HepG2 (cell line): ENCODE measurements around the gene INPP5E. TPM values are rescaled to one million over a fixed set of nuclear protein-coding genes. Genes with fewer than 3 reads are reported as not detected.

Experiments
- AHR ChIP-seq: IDR thresholded peaks from 2 replicates; pipeline ENCODE4 v1.6.1; 2018; ENCODE audit warnings: missing genetic modification reagents, missing compliant biosample characterization
- GPBP1L1 ChIP-seq: sonication (generic); formaldehyde crosslinking; IDR thresholded peaks from 2 replicates; pipeline ENCODE4 v1.5.0; 2020; ENCODE audit warnings: mild to moderate bottlenecking, missing genetic modification reagents
- HMGA1 ChIP-seq: sonication (generic); formaldehyde crosslinking; conservative IDR thresholded peaks from 2 replicates; pipeline ENCODE4 v1.4.0; 2020; ENCODE audit warnings: missing genetic modification reagents
- HOMEZ ChIP-seq: IDR thresholded peaks from 2 replicates; pipeline ENCODE4 v1.6.1; 2016; ENCODE audit warnings: low read depth
- IKZF4 ChIP-seq: sonication (generic); formaldehyde crosslinking; IDR thresholded peaks from 2 replicates; pipeline ENCODE4 v1.5.1; 2020; ENCODE audit warnings: borderline replicate concordance, mild to moderate bottlenecking, low read depth, missing genetic modification reagents; ENCODE audit errors: not compliant biosample characterization
- IRF9 ChIP-seq: sonication (generic); formaldehyde crosslinking; IDR thresholded peaks from 2 replicates; pipeline ENCODE4 v1.8.0; 2022; ENCODE audit warnings: missing genetic modification reagents, mild to moderate bottlenecking, borderline replicate concordance
- MBD4 ChIP-seq: IDR thresholded peaks from 2 replicates; pipeline ENCODE4 v1.6.1; 2012; ENCODE audit warnings: low read length, inconsistent platforms, borderline replicate concordance
- NPAS2 ChIP-seq: sonication (generic); formaldehyde crosslinking; IDR thresholded peaks from 2 replicates; pipeline ENCODE4 v1.8.0; 2022; ENCODE audit warnings: mild to moderate bottlenecking, missing genetic modification reagents, borderline replicate concordance
- RXRB ChIP-seq: IDR thresholded peaks from 2 replicates; pipeline ENCODE4 v1.6.1; 2016; ENCODE audit warnings: borderline replicate concordance, missing genetic modification reagents, missing compliant biosample characterization
- YEATS2 ChIP-seq: sonication (generic); formaldehyde crosslinking; IDR thresholded peaks from 2 replicates; pipeline ENCODE4 v1.4.0; 2020; ENCODE audit warnings: missing genetic modification reagents, borderline replicate concordance
- ZBTB21 ChIP-seq: sonication (generic); formaldehyde crosslinking; IDR thresholded peaks from 2 replicates; pipeline ENCODE4 v1.4.0; 2020; ENCODE audit warnings: missing genetic modification reagents
- ZIK1 ChIP-seq: sonication (generic); formaldehyde crosslinking; IDR thresholded peaks from 2 replicates; pipeline ENCODE4 v1.5.0; 2020; ENCODE audit warnings: mild to moderate bottlenecking, low read depth, missing genetic modification reagents, borderline replicate concordance
- ZNF367 ChIP-seq: sonication (generic); formaldehyde crosslinking; IDR thresholded peaks from 2 replicates; pipeline ENCODE4 v1.4.0; 2020; ENCODE audit warnings: missing genetic modification reagents, borderline replicate concordance
- ZNF430 ChIP-seq: sonication (generic); formaldehyde crosslinking; IDR thresholded peaks from 2 replicates; pipeline ENCODE4 v1.9.0; 2021; ENCODE audit warnings: mild to moderate bottlenecking, missing genetic modification reagents
- ZNF547 ChIP-seq: sonication (generic); formaldehyde crosslinking; IDR thresholded peaks from 2 replicates; pipeline ENCODE4 v1.5.1; 2020; ENCODE audit warnings: mild to moderate bottlenecking, missing genetic modification reagents
- ZSCAN29 ChIP-seq: sonication (generic); formaldehyde crosslinking; conservative IDR thresholded peaks from 2 replicates; pipeline ENCODE4 v1.4.0; 2020; ENCODE audit warnings: mild to moderate bottlenecking, missing genetic modification reagents
- polyA plus RNA-seq, 8 experiments: library from polyadenylated mRNA; depleted of rRNA in 3 of 8; stranded (reverse) in 7 of 8; unstranded in 1 of 8; fragments of >200 nt; fragmentation: Illumina TruSeq in 4 of 8; extraction: Trizol in 4 of 8; gene quantifications; 2 replicates each; pipeline versions ENCODE4 v1.2.1 to v1.2.3, GENCODE V29; 2011 to 2016; ENCODE audit warnings: low read depth in 4 of 8, missing spikeins in 1 of 8, mixed read lengths in 1 of 8; ENCODE audit not compliant: insufficient read depth in 1 of 8
- total RNA-seq, 5 experiments: library from RNA; depleted of rRNA; stranded (reverse); fragments of >200 nt; fragmentation: Illumina TruSeq; extraction: Trizol; gene quantifications; 2 replicates each; pipeline ENCODE4 v1.2.3, GENCODE V29; 2016; ENCODE audit warnings: low read depth in 1 of 5
- TF ChIP-seq, protein P1 (sequence below): IDR thresholded peaks from 2 replicates; pipeline ENCODE4 v1.6.1; 2016; ENCODE audit warnings: control low read depth
- TF ChIP-seq, protein P2 (sequence below): sonication (generic); formaldehyde crosslinking; IDR thresholded peaks from 2 replicates; pipeline ENCODE4 v1.4.0; 2020; ENCODE audit warnings: missing genetic modification reagents
- TF ChIP-seq, protein P3 (sequence below): IDR thresholded peaks from 2 replicates; pipeline ENCODE4 v1.6.1; 2012; ENCODE audit warnings: inconsistent platforms

The INPP5E gene
- total and polyA plus RNA-seq, 2 of the 13 experiments (the other 11 are each of a cell fraction or from before 2014, with no cell fraction given): 5.5 TPM

DNA sequence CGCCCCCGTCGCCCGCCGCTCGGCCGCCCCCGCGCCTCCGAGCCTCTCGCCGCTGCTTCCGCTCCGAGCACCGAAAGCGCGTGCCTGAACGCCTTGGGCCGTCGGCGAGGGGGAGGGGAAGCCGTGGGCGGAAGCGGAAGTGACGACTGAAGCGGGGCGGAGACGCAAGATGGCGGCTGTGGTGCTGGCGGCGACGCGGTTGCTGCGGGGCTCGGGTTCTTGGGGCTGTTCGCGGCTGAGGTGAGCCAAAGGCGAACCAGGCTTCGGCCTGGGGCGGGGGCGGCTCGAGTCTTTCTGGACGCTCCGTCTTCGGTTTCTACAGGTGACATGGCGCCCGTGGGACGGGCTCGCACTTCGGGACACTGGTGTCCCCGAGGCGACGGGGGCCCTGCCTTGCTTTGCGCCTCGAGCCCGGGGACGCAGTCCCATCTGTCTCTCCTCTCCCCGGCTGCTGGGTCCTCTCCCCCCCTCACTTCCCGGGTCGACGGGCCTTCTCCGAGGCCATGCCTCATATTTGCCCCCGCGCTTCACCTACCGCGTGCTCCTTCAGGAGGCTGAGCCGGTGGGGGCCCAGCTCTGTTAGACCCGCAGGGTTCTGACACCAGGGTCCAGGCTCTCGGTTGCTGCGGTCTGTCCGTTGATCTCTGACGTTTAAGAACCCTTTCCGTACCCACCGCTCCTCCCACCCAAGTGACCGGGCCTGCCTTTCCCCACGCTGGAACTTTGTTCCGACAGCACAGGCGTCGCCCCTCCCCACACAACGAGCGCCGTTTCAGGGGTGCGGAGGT, 29.0 kb downstream of the INPP5E start, which contains the start of the genes ENTR1 and PMPCA (continued):
- TF ChIP-seq YEATS2 (CRISPR knock-in tag): peak; percentile 79
- TF ChIP-seq, protein P1, sequence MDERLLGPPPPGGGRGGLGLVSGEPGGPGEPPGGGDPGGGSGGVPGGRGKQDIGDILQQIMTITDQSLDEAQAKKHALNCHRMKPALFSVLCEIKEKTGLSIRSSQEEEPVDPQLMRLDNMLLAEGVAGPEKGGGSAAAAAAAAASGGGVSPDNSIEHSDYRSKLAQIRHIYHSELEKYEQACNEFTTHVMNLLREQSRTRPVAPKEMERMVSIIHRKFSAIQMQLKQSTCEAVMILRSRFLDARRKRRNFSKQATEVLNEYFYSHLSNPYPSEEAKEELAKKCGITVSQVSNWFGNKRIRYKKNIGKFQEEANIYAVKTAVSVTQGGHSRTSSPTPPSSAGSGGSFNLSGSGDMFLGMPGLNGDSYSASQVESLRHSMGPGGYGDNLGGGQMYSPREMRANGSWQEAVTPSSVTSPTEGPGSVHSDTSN (CRISPR knock-in tag): no peak
- TF ChIP-seq RXRB (CRISPR knock-in tag): peak; percentile 71
- peak; percentile 30; the same call in 1 of the 2 replicates for TF ChIP-seq ZBTB21 (CRISPR knock-in tag)
- no peak; the same call in 1 of the 2 replicates for TF ChIP-seq IRF9 (CRISPR knock-in tag)
- TF ChIP-seq, protein P2, sequence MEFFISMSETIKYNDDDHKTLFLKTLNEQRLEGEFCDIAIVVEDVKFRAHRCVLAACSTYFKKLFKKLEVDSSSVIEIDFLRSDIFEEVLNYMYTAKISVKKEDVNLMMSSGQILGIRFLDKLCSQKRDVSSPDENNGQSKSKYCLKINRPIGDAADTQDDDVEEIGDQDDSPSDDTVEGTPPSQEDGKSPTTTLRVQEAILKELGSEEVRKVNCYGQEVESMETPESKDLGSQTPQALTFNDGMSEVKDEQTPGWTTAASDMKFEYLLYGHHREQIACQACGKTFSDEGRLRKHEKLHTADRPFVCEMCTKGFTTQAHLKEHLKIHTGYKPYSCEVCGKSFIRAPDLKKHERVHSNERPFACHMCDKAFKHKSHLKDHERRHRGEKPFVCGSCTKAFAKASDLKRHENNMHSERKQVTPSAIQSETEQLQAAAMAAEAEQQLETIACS (CRISPR knock-in tag): peak; percentile 79
- TF ChIP-seq HMGA1 (CRISPR knock-in tag): no peak
- no peak; the same call in 1 of the 2 replicates for TF ChIP-seq AHR (CRISPR knock-in tag)
- TF ChIP-seq HOMEZ (CRISPR knock-in tag): no peak
- no peak for TF ChIP-seq NPAS2 (CRISPR knock-in tag)
- 0 out of 2 replicates have a peak, but pooled peaks have one; percentile 14 for TF ChIP-seq ZSCAN29 (CRISPR knock-in tag)
- TF ChIP-seq, protein P3, sequence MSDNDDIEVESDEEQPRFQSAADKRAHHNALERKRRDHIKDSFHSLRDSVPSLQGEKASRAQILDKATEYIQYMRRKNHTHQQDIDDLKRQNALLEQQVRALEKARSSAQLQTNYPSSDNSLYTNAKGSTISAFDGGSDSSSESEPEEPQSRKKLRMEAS: peak; percentile 90
- TF ChIP-seq IKZF4 (CRISPR knock-in tag): peak; percentile 81
- TF ChIP-seq GPBP1L1 (CRISPR knock-in tag): no peak
- 0 out of 2 replicates have a peak, but pooled peaks have one; percentile 55 for TF ChIP-seq ZNF367
- TF ChIP-seq MBD4: no peak
- peak; percentile 90; the same call in 1 of the 2 replicates for TF ChIP-seq ZIK1
- TF ChIP-seq ZNF547: no peak
- TF ChIP-seq ZNF430 (CRISPR knock-in tag): no peak
